HEK293 (cell line): Measurements from ENCODE around the gene SAYSD1.

Source experiments
- CTCF ChIA-PET: fragments of 350-600 bp; formaldehyde crosslinking; extraction: SDS; loops from one replicate; lab custom pipeline; 2021; ENCODE audit warnings: antibody characterized with exemption; lab: Yijun Ruan, JAX
- POLR2A ChIA-PET: fragments of 300-600 bp; formaldehyde crosslinking; extraction: SDS; loops from one replicate; lab custom pipeline; 2020; ENCODE audit warnings: antibody characterized with exemption, inconsistent platforms; lab: Yijun Ruan, JAX
- H3K27ac ChIP-seq: fragments of 200-500 bp; sonication (Bioruptor generic); 2 replicates; pipeline ENCODE4 v1.5.1; 2014; ENCODE audit warnings: low read depth, low read length, control low read depth, inconsistent platforms; ENCODE audit errors: extremely low read depth
- H3K36me3 ChIP-seq, 2 experiments: fragments of 200-500 bp in 1 of 2; sonication (Bioruptor generic) in 1 of 2; 1 replicate in 1 of 2; 2 replicates in 1 of 2; pipeline ENCODE4 v1.5.1; 2014 to 2017; ENCODE audit warnings: inconsistent platforms in 2 of 2, low read length in 2 of 2; ENCODE audit not compliant: control insufficient read depth in 2 of 2, insufficient read depth in 1 of 2
- H3K4me1 ChIP-seq: fragments of 200-500 bp; sonication (Bioruptor generic); 2 replicates; pipeline ENCODE4 v1.5.1; 2014; ENCODE audit warnings: mild to moderate bottlenecking, low read length, inconsistent platforms; ENCODE audit not compliant: control insufficient read depth, insufficient read depth
- H3K4me3 ChIP-seq: 2 replicates; pipeline ENCODE4 v1.5.1; 2011; ENCODE audit warnings: low read depth, mild to moderate bottlenecking, control low read depth, low read length, moderate library complexity
- H3K9me3 ChIP-seq: fragments of 200-500 bp; sonication (Bioruptor generic); 2 replicates; pipeline ENCODE4 v1.5.1; 2014; ENCODE audit warnings: low read depth, low read length, inconsistent platforms; ENCODE audit not compliant: control insufficient read depth, insufficient read depth
- FEZF1 ChIP-seq: fragments of 450-650 bp; formaldehyde crosslinking; IDR thresholded peaks from 2 replicates; pipeline ENCODE4 v1.5.1; 2016; ENCODE audit warnings: missing biosample characterization, missing genetic modification characterization
- GFI1B ChIP-seq: fragments of 450-650 bp; formaldehyde crosslinking; IDR thresholded peaks from 2 replicates; pipeline ENCODE4 v1.5.1; 2016; ENCODE audit warnings: missing biosample characterization, missing genetic modification characterization
- GLIS1 ChIP-seq: fragments of 450-650 bp; formaldehyde crosslinking; IDR thresholded peaks from 2 replicates; pipeline ENCODE4 v1.5.1; 2016; ENCODE audit warnings: missing biosample characterization, missing genetic modification characterization
- KLF1 ChIP-seq: fragments of 450-650 bp; formaldehyde crosslinking; IDR thresholded peaks from 2 replicates; pipeline ENCODE4 v1.5.1; 2016; ENCODE audit warnings: missing biosample characterization, missing genetic modification characterization
- PRDM4 ChIP-seq: fragments of 450-650 bp; formaldehyde crosslinking; IDR thresholded peaks from 2 replicates; pipeline ENCODE4 v1.5.1; 2017; ENCODE audit warnings: missing biosample characterization, missing genetic modification characterization
- SETDB1 ChIP-seq: IDR thresholded peaks from one replicate; pipeline ENCODE4 v1.6.1; 2017; ENCODE audit warnings: mild to moderate bottlenecking, low read length, moderate library complexity, mixed read lengths; ENCODE audit not compliant: insufficient read length
- SP3 ChIP-seq: fragments of 450-650 bp; formaldehyde crosslinking; IDR thresholded peaks from 2 replicates; pipeline ENCODE4 v1.5.1; 2016; ENCODE audit warnings: missing biosample characterization, missing genetic modification characterization
- WT1 ChIP-seq: fragments of 450-650 bp; formaldehyde crosslinking; IDR thresholded peaks from 2 replicates; pipeline ENCODE4 v1.5.1; 2016; ENCODE audit warnings: missing biosample characterization, missing genetic modification characterization
- YY1 ChIP-seq: fragments of 450-650 bp; formaldehyde crosslinking; IDR thresholded peaks from 2 replicates; pipeline ENCODE4 v1.5.1; 2018; ENCODE audit warnings: missing biosample characterization, missing genetic modification characterization
- ZBTB20 ChIP-seq: fragments of 450-650 bp; formaldehyde crosslinking; IDR thresholded peaks from 2 replicates; pipeline ENCODE4 v1.5.1; 2016; ENCODE audit warnings: missing biosample characterization, missing genetic modification characterization
- ZBTB26 ChIP-seq: fragments of 450-650 bp; formaldehyde crosslinking; optimal IDR thresholded peaks from 2 replicates; pipeline ENCODE3; 2016; ENCODE audit warnings: missing biosample characterization, mild to moderate bottlenecking, missing genetic modification characterization
- ZBTB6 ChIP-seq: fragments of 450-650 bp; formaldehyde crosslinking; IDR thresholded peaks from 2 replicates; pipeline ENCODE4 v1.5.1; 2017; ENCODE audit warnings: missing biosample characterization, missing genetic modification characterization
- ZNF114 ChIP-seq: fragments of 450-650 bp; formaldehyde crosslinking; IDR thresholded peaks from 2 replicates; pipeline ENCODE4 v1.5.0; 2017; ENCODE audit warnings: missing biosample characterization, missing genetic modification characterization
- ZNF202 ChIP-seq: fragments of 450-650 bp; formaldehyde crosslinking; IDR thresholded peaks from 2 replicates; pipeline ENCODE4 v1.5.1; 2016; ENCODE audit warnings: missing biosample characterization, missing genetic modification characterization, borderline replicate concordance
- ZNF274 ChIP-seq, 2 experiments: fragments of 200-500 bp in 1 of 2; fragments of 450-650 bp in 1 of 2; sonication (Bioruptor generic) in 1 of 2; formaldehyde crosslinking in 1 of 2; IDR thresholded peaks; 2 replicates each; pipeline versions ENCODE4 v1.5.1 to v1.6.1; 2014 to 2016; ENCODE audit warnings: borderline replicate concordance in 1 of 2, inconsistent platforms in 1 of 2, low read length in 1 of 2, missing biosample characterization in 1 of 2, missing genetic modification characterization in 1 of 2
- ZNF302 ChIP-seq: fragments of 450-650 bp; formaldehyde crosslinking; IDR thresholded peaks from 2 replicates; pipeline ENCODE4 v1.5.1; 2016; ENCODE audit warnings: missing biosample characterization, missing genetic modification characterization, low read depth
- ZNF311 ChIP-seq: fragments of 450-650 bp; formaldehyde crosslinking; IDR thresholded peaks from 2 replicates; pipeline ENCODE4 v1.5.1; 2017; ENCODE audit warnings: missing biosample characterization, missing genetic modification characterization, borderline replicate concordance
- ZNF416 ChIP-seq: fragments of 450-650 bp; formaldehyde crosslinking; IDR thresholded peaks from 2 replicates; pipeline ENCODE4 v1.5.1; 2016; ENCODE audit warnings: missing biosample characterization, missing genetic modification characterization
- ZNF449 ChIP-seq: fragments of 450-650 bp; formaldehyde crosslinking; IDR thresholded peaks from 2 replicates; pipeline ENCODE4 v1.5.1; 2017; ENCODE audit warnings: missing biosample characterization, mild to moderate bottlenecking, missing genetic modification characterization, moderate library complexity
- ZNF529 ChIP-seq: fragments of 450-650 bp; formaldehyde crosslinking; IDR thresholded peaks from 2 replicates; pipeline ENCODE4 v1.5.1; 2017; ENCODE audit warnings: missing genetic modification characterization, missing biosample characterization; ENCODE audit not compliant: insufficient replicate concordance
- ZNF555 ChIP-seq: fragments of 450-650 bp; formaldehyde crosslinking; conservative IDR thresholded peaks from 2 replicates; pipeline ENCODE4 v1.5.1; 2017; ENCODE audit warnings: missing biosample characterization, mild to moderate bottlenecking, missing genetic modification characterization, inconsistent platforms
- ZNF596 ChIP-seq: fragments of 450-650 bp; IDR thresholded peaks from 2 replicates; pipeline ENCODE4 v1.5.0; 2018; ENCODE audit warnings: missing biosample characterization, mild to moderate bottlenecking, missing genetic modification characterization, moderate library complexity
- ZNF623 ChIP-seq: fragments of 450-650 bp; formaldehyde crosslinking; IDR thresholded peaks from 2 replicates; pipeline ENCODE4 v1.5.1; 2016; ENCODE audit warnings: missing biosample characterization, missing genetic modification characterization
- ZNF664 ChIP-seq: fragments of 450-650 bp; formaldehyde crosslinking; IDR thresholded peaks from 2 replicates; pipeline ENCODE4 v1.5.1; 2016; ENCODE audit warnings: missing biosample characterization, missing genetic modification characterization
- ZNF670 ChIP-seq: fragments of 450-650 bp; formaldehyde crosslinking; IDR thresholded peaks from 2 replicates; pipeline ENCODE4 v1.5.1; 2016; ENCODE audit warnings: missing biosample characterization, missing genetic modification characterization, low read depth

SAYSD1 gene

GRCh38 chr6:39074486-39074885 is 40.5 kb downstream of the SAYSD1 start (continued):
- TF ChIP-seq ZNF274 (IDR thresholded peaks at IDR 0.05; ENCODE audit: low read length) = no peak
- no peak for TF ChIP-seq ZNF274 (tag by site-specific recombination; IDR thresholded peaks at IDR 0.05; ENCODE audit: borderline replicate concordance)
- TF ChIP-seq ZNF596 (tag by site-specific recombination) = no peak
- no peak for TF ChIP-seq GLIS1 (tag by site-specific recombination)
- TF ChIP-seq ZNF302 (tag by site-specific recombination) = no peak
- no peak for TF ChIP-seq SETDB1
- TF ChIP-seq GFI1B (tag by site-specific recombination) = no peak
- TF ChIP-seq WT1 (tag by site-specific recombination) = no peak
- no peak for TF ChIP-seq ZNF623

- POLR2A ChIA-PET = no interaction called here
- no peak overlapping the region for H3K27ac ChIP-seq
- no peaks in the 10 kb centered on the region for H3K4me1 ChIP-seq
- TF ChIP-seq ZBTB6 (tag by site-specific recombination) (no peak), WT1 (tag by site-specific recombination) (no peak), ZNF670 (no peak), PRDM4 (no peak), KLF1 (tag by site-specific recombination) (no peak), ZNF311 (tag by site-specific recombination) (no peak), ZNF449 (tag by site-specific recombination) (no peak), ZBTB20 (no peak), ZNF416 (tag by site-specific recombination) (no peak), ZBTB26 (tag by site-specific recombination) (no peak), ZNF114 (tag by site-specific recombination) (no peak), ZNF202 (no peak), ZNF529 (tag by site-specific recombination) (no peak), ZNF664 (tag by site-specific recombination) (no peak), FEZF1 (tag by site-specific recombination) (no peak), ZNF555 (tag by site-specific recombination) (no peak), YY1 (tag by site-specific recombination) (no peak), SP3 (no peak)
- H3K36me3 ChIP-seq = no peaks in the 10 kb centered on the region
- CTCF ChIA-PET = no interaction called here
- no peaks in the 10 kb centered on the region; the same call in 1 of the 2 replicates for H3K9me3 ChIP-seq
- no peak overlapping the region for H3K4me3 ChIP-seq
These were observed 41.3 kb downstream of the SAYSD1 start for GRCh38 chr6:39073471-39074355.
